ENCODE data around the gene CDKAL1.
"Not testable (repeated sequence)": the region's sequence is repeated elsewhere in the genome, so short reads cannot be mapped to it uniquely, and the experiment has no call there.

The CDKAL1 gene

DNA sequence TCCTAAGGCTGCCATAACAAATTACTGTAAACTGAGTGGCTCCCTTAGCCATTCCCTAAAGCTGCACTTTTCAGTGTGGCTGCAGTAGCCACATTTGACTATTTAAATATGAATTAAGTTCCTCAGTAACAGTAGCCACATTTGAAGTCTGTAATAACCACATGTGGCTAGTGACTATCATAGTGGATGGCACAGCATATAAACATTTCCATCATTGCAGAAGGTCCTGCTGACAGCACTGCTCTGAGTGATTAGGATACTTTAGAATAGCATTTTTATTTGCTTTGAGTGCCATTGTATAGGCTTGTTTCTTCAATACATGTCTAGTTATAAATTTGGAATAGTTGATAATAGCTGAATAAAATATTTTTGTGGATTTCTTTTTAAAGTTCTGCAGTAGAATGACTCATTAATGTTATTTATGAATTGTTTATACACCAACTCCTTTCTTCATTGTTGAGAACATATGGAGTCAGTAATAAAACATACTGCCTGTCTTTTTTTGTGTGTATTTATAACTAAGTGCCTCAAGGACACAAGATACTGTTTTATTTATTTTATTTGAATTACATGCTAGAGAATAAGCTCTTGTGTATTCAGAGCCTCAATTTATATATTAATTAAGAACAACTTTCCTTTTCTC lies 217.2 kb downstream of the CDKAL1 start:
- no peak for DNase-seq

DNA sequence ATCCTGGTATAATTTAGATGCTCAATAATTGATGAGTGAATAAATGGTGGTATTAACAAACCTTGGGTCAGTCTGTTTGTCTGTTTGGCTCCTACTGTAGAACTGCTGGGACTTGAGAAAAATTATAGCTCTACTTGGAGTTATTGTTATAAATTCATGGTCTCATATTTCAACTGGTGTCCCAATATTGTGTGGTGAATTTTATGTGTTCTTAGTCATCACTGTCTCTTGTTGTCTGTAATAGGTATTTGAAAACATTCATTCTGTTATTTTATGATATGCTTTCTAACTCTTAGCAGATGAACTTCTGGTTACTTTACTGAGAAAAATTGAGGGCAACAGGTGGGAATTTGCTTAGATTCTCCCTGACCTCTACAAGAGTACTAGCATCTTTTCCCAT lies 221.4 kb downstream of the CDKAL1 start:
- DNase-seq = no peak

DNA sequence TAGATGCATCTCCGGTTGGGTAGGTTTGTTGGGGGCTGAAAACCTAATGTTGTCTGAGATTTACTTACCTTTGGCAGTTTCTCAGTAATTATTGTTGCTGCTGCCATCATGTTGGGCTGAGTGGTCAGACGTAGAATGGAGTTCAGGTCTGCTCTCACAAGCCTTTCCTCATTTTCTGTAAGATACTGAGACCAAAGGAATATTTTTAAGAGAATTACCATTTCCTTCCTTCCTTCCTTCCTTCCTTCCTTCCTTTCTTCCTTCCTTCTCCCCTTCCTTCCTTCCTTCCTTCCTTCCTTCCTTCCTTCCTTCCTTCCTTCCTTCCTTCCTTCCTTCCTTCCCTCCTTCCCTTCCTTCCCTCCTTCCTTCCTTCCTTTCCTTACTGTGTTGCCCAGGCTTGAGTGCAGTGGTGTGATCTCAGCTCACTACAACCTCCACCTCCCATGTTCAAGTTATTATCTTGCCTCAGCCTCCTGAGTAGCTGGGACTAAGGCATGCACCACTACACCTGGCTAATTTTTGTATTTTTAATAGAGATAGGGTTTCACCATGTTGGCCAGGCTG lies 222.4 kb downstream of the CDKAL1 start:
- not testable (repeated sequence) for DNase-seq

DNA sequence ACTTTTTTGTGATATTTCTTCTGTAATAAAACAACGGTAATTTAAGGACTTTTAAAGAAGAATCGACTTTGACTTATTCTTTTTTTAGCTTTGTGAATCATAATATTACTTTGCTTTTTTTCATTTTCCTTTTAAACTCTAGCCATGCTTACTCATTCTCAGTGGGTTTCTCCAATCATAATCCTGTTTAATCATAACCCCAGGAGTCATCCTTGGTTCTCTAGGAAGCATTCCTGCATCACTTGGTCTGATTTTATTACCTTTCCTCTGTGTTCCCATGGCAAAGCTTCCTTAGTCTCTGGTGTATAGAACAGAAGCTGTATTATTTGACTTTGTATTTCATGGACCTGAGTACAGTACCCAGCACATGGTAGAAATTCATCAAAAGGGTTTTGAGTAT lies 223.5 kb downstream of the CDKAL1 start:
- DNase-seq = no peak

DNA sequence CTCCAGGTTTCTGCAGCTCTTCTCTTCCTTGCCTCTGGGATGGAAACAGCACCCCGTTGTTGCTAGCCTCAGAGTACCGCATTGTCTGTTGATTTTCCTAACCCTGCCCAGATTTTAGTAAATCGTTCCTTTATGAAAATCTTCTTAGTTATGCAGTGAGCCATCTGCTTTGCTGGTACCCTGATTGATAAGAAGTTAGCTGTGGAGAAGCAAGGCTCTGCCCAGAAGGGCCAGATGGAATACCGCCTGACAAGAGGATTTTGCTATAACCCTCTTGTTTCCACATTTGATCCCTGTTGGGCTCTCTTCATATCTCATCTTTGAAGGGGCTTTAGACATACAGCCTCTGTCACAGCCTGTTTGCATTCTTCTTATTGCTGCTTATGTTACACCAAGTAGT lies 229.0 kb downstream of the CDKAL1 start:
- no peak for DNase-seq

DNA sequence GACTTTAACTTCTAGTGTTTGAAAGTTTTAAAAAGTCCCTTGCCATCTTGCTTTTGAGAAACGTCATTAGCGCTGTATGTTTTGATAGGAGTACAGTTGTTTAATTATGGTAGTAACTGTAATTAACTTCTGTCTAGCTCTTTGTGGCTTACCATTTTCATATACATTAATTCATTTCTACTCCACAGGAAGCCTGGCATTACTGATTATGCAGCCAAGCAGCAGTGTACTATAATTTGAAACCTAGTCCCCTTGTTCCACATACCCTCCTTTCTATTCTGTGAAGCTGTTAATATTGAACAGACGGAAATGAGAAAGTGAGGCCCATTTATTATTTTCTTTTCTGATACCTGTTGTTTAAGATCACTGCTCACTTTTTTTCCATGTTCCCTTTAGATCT lies 235.4 kb downstream of the CDKAL1 start:
- no peak for DNase-seq

DNA sequence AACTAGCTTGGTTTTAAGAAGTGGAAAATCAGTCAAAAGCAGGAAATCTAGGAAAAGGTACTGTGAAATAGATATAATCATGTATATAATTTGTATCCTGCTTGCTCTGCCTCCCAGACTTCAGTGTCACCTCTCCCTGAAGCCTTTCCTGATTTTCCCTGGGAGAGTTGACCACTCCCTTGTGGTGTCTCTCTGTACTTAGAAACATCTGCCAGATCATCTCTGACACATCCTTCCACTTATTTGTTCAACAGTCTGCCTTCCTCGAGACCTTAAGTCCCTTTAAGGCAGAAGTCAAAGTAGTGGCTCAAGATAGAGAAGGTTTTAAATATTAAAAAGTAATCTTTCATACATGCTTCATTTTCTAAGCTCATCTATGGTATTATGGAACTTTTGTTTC lies 236.5 kb downstream of the CDKAL1 start:
- no peak for DNase-seq

DNA sequence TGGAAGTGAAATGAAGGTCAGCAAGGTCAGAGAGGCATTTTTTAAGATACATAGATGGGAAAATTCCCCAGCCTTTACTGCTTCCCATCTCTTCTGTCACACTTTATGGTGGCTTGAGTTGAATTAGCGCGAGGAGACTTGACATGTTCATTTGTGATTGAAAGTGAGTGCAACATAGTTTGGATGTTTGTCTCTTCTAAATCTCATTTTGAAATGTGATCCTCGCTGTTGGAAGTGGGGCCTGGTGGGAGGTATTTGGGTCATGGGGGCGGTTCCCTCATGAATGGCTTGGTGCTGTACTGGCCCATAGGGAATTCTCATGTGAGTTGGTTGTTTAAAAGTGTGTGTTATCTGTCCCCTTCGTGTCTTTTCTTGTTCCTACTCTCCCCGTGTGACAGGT lies 237.2 kb downstream of the CDKAL1 start:
- DNase-seq = no peak

DNA sequence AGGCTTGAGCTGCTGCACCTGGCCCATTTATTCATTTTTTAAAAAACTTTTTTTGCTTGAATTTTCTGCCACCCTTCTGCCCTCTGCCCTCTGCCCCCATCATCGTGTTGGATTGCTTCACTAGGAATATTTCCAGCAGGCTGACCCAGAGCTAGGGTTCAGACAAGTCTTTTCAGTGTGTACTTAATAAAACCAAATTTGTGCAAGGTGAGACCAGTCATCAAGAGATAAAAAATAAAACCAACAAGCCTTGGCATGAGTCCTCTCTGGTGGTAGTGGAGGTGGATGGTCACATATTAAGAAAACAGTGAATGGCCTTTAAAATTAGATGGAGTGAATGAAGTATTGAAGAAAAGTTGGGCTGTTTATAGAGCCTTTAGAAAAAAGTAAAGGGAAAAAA lies 239.6 kb downstream of the CDKAL1 start:
- no peak for DNase-seq

DNA sequence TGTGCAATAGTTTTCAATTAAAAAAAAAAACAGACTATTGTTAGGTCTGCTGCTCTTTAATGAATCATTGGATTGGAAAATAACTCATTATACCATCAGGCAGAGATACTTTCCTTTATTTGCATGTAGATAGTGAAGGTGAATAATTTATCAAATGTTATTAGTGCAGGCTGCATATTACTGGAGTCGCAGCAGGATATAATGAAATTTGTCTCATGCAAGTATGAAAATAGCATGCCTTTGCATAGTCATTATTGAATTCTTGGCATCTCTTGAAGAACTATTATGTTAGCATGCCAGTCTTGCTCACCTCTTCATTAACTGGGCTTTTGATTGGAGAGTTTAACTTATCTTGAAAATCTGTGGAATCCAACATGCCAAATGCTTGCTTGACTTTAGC lies 241.7 kb downstream of the CDKAL1 start:
- DNase-seq = no peak

DNA sequence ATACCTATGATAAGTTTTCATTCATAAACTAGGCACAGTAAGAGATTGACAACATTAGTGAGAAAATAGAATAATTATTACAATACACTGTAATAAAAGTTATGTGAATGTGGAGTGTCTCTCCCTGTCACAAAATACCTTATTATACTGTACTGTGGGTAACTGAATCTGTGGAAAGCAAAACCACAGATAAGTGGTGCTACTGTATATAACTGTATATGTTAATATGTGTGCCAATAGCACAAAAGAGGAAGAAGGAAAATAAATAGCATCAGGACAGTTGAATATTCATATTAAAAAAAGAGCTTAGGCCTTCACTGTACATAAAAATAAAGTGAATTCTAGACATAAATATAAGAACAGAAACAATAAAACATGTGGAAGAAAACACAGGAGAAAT lies 243.5 kb downstream of the CDKAL1 start:
- DNase-seq = no peak

DNA sequence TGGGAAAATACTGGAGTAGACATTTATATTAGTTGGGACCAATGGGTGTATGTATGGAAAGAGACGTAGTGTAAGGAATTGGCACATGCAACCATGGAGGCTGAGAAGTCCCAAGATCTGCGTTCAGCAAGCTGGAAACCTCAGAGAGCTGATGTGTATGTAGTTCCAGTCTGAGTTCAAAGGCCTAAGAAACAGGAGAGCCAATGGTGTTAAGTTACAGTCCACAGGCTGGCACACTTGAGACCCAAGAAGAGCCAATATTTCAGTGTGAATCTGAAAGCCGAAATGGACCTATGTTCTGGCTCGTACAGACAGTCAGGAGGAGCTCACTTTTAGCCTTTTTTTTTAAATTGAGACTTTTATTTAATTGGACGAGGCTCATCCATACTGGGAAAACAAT lies 244.2 kb downstream of the CDKAL1 start:
- no peak for DNase-seq

DNA sequence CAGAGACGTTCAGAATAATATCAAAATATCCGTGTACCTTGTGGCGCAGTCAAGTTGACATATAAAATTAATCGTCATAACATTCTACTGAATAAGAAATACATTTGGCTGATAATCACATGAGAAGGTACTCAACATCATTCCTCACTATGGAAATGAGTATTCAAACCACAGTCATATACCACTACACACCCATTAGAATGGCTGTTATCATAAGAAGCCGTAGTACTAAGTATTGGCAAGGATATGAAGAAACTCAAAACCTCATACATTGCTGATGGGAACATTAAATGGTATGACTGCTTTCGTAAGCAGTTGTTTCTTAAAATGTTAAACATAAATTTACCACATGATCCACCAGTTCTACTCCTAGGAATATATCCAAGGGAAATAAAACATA lies 244.7 kb downstream of the CDKAL1 start:
- no peak for DNase-seq

DNA sequence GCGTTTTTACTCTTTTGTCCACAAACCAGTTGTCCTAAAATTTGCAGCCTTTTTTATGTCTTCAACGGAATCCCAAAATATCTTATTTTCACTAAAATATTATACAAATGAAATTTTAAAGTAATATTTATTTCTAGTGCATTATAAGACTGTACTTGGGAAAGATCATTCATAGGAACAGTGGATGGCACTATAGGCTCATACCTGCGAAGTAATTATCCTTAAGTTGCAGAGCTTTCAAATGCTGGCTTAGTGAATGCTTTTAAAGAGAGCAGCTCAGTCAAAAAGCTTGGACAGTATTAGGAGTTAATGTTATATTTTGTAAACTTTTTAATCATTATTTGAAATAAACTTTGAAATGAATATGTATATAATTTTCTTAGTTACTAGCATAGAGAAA lies 254.9 kb downstream of the CDKAL1 start:
- no peak for DNase-seq

DNA sequence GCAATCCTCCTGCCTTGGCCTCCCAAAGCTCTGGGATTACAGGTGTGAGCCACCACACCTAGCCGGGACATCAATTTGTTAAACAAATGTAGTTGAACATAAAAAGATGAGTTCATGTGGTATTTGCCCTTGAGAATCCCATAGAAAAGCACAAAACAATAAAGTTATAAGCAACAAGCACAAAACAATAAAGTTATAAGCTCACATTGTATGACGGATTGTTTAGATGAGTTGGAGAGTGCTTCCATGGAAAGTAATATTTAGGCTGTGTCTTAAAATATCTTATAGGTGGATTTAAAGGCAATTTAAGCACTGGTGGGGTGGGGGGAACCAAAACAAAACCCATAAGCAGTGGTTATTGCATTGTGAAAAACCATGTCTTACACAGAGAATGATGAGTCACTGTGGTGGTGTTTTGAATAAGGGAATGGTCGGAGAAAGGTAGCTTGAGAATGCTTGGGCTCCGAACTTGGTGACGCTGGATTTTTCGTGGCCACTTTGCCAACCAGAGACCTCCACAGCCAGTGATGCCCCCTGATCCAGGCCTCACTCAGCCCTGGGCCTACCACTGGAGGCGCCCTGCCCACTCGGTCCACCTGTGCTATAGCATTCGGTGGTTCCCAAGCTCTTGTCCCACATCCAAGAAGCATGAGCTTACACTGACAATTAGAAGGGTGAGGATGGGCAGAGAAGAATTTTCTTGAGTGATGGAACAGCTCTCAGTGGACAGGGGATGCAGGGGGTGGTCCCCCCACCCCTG lies 256.0 kb downstream of the CDKAL1 start:
- DNase-seq = no peak

DNA sequence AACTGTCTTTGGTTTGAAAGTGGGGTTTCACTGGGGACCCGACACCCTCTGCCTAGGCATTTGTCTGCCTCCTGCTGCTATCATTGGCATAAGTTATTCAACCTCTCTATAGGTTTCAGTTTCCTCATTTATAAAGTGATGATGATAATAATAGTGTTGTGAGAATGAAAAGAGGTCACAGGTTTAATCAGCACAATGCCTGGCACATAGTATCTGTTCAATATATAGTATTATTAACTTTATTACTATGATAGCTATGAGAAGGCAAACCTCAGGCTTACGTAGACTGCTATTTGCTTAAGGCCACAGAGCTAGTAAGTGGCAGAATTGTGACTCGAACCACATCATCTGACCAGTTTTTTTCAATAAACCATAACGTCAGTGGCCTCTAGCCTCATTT lies 256.8 kb downstream of the CDKAL1 start:
- no peak for DNase-seq

DNA sequence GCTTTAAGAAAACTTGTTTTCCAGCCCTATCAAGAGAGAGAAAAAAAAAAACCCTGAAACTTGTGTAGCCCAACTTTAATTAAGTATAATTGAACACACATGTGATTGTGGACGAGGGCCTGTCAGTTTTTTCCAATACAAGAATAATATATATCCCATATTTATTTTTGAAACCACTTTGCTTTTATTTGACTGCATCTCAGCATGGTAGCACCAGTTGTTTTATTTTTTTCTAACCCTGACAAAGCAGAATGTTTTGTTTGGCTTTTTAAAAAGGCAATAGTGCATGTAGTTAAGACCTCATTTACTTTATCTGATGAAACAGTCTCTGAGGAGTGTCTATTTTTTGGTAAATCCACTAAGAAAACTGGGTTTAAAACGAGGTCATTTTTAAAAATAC lies 257.7 kb downstream of the CDKAL1 start:
- DNase-seq = no peak

DNA sequence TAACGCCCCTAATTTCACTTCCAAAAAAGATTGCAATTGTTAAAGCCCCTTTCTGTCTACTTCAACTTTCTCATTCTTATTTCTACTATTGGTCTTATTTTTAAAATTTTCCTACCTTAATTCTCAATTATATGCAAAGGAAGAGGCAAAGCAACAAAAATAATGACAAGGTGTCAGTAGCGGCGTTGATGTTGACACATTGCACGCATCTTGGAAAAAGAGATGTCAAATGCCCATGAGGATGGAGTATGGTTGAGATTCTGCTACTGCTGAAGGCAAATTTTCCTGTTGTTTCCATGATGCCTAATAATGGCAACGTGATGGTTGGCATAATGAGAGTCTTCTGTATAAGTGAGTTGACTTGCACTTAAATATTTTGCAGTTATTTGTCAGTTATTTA lies 258.9 kb downstream of the CDKAL1 start:
- DNase-seq = no peak

DNA sequence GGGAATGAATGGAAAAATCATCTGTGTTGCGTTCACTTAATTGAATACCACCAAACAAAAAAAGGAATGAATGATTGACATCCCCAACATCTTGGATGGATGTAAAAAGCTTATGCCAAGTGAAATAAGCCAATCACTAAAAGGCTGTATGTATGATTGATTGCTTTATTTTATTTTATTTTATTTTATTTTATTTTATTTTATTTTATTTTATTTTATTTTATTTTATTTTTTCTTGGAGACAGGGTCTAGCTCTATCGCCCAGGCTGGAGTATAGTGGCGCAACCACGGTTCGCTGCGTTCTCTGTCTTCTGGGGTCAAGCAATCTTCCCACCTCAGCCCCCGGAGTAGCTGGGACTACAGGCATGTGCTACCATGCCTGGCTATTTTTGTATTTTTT lies 263.3 kb downstream of the CDKAL1 start:
- no peak for DNase-seq

DNA sequence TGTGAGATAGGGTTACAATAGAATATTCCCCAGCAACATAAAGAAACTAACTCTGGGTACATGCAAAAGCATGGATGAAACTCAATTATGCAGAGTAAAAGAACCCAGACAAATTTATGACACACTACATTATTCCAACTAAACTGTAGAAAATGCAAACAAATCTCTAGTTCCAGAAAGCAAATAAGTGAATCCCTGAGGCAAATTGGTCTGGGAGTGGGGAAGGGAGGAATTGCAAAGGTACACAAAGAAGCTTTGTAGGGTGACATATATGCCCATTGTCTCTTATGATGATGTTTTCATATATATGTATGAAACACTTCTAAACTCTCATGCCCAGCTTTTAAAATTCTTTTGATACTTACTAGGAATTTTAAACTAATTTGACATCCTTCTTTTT lies 266.0 kb downstream of the CDKAL1 start:
- DNase-seq = no peak

DNA sequence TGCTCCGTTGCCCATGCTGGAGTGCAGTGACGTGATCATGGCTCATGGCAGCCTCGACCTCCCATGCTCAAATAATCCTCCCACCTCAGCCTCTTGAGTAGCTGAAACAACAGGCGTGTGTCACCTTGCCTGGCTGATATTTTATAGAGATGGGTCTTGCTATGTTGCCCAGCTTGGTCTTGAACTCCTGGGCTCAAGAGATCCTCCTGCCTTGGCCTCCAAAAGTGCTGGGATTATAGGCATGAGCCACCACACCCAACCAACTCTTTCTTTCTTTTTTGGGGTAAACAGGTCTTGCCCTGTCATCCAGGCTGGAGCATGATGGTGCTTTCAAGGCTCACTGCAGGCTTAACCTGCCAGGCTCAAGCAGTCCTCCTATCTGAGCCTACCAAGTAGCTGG lies 266.4 kb downstream of the CDKAL1 start:
- no peak for DNase-seq

DNA sequence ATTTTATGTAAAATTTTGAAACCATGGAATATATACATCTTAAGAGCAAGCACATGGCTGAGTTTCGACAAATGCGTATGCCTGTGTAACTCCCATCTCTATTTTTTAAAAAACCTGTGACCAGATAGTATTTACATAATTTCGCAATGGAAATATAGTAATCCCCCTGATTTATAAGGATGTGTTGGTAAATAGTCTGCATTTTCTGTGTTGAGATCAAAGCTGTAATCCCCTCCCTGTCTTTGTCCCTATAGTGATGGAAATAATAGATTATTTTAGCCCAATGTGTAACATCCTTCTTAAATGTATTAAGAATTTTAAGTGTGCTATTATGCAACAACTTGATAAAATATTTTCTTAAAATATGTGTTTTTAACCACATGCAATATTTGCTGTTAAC lies 267.3 kb downstream of the CDKAL1 start:
- no peak for DNase-seq

DNA sequence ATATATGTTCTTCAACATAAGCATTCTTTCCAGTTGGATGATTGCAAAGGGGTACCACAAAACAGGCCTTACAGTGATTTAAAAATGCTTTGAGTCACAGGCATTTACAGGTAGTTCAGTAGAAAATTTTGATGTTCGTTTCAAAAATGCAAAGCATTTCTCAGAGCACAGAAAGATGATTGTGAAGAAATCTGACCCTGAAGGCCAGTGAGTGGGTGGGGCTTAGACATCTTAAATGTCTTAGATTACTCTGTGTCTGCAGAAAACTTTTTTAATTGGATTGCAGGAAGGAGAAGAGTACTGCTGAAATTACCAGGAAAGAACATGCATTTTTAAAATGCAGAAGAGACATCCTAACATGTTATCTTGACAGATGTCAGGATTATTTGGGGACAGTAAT lies 268.3 kb downstream of the CDKAL1 start:
- no peak for DNase-seq

DNA sequence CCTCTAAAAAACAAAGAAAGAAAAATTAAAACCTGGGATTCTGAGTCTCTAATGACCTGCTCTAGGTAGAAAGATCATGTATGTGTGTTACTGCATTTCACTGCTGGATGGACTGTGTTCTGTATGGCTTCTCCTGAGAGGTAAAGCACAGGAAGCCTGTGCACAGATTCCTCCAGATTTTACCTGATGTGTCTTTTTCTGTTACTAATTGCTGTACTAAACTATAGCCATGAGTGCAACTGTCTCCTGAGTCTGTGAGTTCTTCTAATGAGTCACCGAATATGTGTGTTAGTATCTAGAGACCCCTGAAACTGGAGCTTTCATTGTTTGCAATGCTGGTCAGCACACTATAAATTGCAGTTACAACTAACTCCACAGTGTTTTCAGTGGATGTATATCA lies 270.8 kb downstream of the CDKAL1 start:
- no peak for DNase-seq

DNA sequence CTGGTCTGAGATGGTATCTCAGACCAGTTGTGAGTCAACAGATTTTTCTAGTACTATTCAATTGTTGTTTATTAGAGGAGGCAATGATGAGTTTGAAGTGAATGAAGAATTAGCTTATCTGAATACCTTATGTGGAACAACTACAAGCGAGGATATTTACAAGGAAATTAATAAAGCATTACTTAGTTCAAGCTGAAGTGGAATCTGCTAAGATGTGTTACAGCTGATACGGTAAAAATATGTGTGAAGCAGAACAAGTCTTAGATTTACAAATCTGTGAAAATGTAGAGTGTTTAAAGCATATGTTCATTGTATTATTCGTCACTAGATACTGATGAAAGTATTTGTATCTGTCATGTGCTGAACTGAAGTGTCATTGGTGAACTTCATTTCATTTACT lies 272.4 kb downstream of the CDKAL1 start:
- DNase-seq = no peak
